Ovary (tissue), 9 donors: ENCODE data around the gene OR5P2. TPM values are rescaled to one million over a fixed set of nuclear protein-coding genes. Genes with fewer than 3 reads are reported as not detected.

ENCODE experiments used
- DNase-seq, 5 donors: peaks; one replicate each; pipeline ENCODE4 v3.0.0-alpha.2; 2019 to 2020
- H3K27ac ChIP-seq, 2 donors: fragments of 200-600 bp; one replicate each; pipeline versions ENCODE4 v1.5.1 to v1.8.0; 2019 to 2022
- H3K27me3 ChIP-seq: fragments of 200-600 bp; one replicate; pipeline ENCODE4 v1.8.0; 2022
- H3K36me3 ChIP-seq: fragments of 200-600 bp; sonication (generic); one replicate; pipeline ENCODE4 v1.5.1; 2019
- H3K4me1 ChIP-seq: one replicate; pipeline ENCODE4 v1.8.1; 2013; ENCODE audit warnings: mild to moderate bottlenecking, moderate library complexity; ENCODE audit not compliant: insufficient read depth
- H3K4me3 ChIP-seq: fragments of 200-600 bp; sonication (generic); one replicate; pipeline ENCODE4 v1.5.1; 2017
- H3K9me3 ChIP-seq, 2 donors: fragments of 200-600 bp in 1 of 2; sonication (generic) in 1 of 2; one replicate each; pipeline versions ENCODE4 v1.5.1 to v1.8.1; 2013 to 2019; ENCODE audit warnings: mild to moderate bottlenecking in 1 of 2, moderate library complexity in 1 of 2
- EP300 ChIP-seq: sonication (generic); formaldehyde crosslinking; IDR thresholded peaks from one replicate; pipeline ENCODE4 v1.6.1; 2017; ENCODE audit warnings: antibody characterized with exemption
- POLR2A ChIP-seq: fragments of 450-650 bp; IDR thresholded peaks from one replicate; pipeline ENCODE4 v1.6.1; 2017; ENCODE audit warnings: antibody characterized with exemption, mild to moderate bottlenecking, moderate library complexity
- WGBS, 3 donors: extraction: QIAGEN DNeasy Blood & Tissue Kit in 1 of 3; methylation state at CpG; one replicate each; pipeline versions ENCODE4 v1.1.5 to v1.1.7; 2013 to 2017; 5-methylcytosine and 5-hydroxymethylcytosine counted together
- intact Hi-C, 4 donors: fragments of 100-400 bp; cut with DNase I; formaldehyde crosslinking; loops; one replicate each; pipeline versions ENCODE4 v1.11.0 to v1.15.1; 2022 to 2023
- polyA plus RNA-seq, 2 donors: library from polyadenylated mRNA; stranded (reverse); fragments of 200-250 nt in 1 of 2; fragments of 350-450 nt in 1 of 2; fragmentation: Illumina TruSeq in 1 of 2; extraction: RNeasy Lipid Tissue Mini Kit (QIAGEN cat#74804) in 1 of 2; gene quantifications; one replicate each; pipeline ENCODE4 v1.2.3, GENCODE V29; 2013 to 2014
- total RNA-seq, 7 donors: library from RNA; depleted of rRNA in 2 of 7; stranded (reverse); fragments of >200 nt in 2 of 7; fragmentation: NEBNext Ultra II Directional in 3 of 7; extraction: Animal tissue kit (Norgen Biotek cat#: 25700) in 3 of 7; gene quantifications; one replicate each; pipeline versions ENCODE4 v1.1.0 to v1.2.4, GENCODE V29; 2016 to 2023
- TF ChIP-seq, protein P1 (sequence below), 3 donors: fragments of 450-650 bp in 2 of 3; fragments of 200-600 bp in 1 of 3; IDR thresholded peaks; one replicate each; pipeline versions ENCODE4 v1.5.1 to v1.8.0; 2016 to 2022; ENCODE audit warnings: antibody characterized with exemption in 3 of 3, mild to moderate bottlenecking in 1 of 3
- donor health status: DM: no; HTN: no; CAD: no; lungs with moderate emphysema.
- donor health status: DM: no; HTN: no; CAD: no.
- donor health status: Bipolar disorder and iron deficiency.
- donor health status: DM: yes; HTN: yes; CAD: no.
- donor health status: DM: no; HTN: no; CAD: no.
- donor health status: DM: yes; HTN: yes; CAD: no.

OR5P2 gene
- total and polyA plus RNA-seq, 9 donors: 0.22 to 1.6 TPM; not detected in 7

DNA sequence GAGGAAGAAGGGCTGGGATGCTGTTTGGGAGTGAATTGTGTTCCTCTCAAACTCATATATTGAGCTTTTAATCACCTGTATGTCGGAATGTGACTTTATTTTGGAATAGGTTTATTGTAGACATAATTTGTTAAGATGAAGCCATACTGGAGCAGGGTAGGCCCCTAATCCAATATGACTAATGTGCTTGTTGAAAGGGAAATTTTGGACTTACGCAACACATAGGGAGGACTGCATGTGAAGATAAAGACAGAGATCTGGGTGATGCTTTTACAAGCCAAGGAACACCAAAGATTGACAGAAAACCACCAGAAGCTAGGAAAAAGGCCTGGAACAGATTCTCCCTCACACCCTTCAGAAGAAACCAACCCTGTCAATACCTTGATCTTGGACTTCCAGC lies 47.3 kb downstream of the OR5P2 start:
- H3K4me3 ChIP-seq: no peak overlapping the region
- no peaks in the 10 kb centered on the region for H3K9me3 ChIP-seq
- DNase-seq: no peak
- WGBS, 3 donors: 81 to 84% (median 84%) methylated on average over 2 of the region's 2 CpGs
- no peaks in the 10 kb centered on the region for H3K4me1 ChIP-seq
- intact Hi-C loops: no loop called here
- H3K36me3 ChIP-seq: no peaks in the 10 kb centered on the region
- no peaks in the 10 kb centered on the region for H3K27me3 ChIP-seq
- TF ChIP-seq, protein P1, sequence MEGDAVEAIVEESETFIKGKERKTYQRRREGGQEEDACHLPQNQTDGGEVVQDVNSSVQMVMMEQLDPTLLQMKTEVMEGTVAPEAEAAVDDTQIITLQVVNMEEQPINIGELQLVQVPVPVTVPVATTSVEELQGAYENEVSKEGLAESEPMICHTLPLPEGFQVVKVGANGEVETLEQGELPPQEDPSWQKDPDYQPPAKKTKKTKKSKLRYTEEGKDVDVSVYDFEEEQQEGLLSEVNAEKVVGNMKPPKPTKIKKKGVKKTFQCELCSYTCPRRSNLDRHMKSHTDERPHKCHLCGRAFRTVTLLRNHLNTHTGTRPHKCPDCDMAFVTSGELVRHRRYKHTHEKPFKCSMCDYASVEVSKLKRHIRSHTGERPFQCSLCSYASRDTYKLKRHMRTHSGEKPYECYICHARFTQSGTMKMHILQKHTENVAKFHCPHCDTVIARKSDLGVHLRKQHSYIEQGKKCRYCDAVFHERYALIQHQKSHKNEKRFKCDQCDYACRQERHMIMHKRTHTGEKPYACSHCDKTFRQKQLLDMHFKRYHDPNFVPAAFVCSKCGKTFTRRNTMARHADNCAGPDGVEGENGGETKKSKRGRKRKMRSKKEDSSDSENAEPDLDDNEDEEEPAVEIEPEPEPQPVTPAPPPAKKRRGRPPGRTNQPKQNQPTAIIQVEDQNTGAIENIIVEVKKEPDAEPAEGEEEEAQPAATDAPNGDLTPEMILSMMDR (IDR thresholded peaks at IDR 0.05): no peak
- TF ChIP-seq POLR2A (no peak), EP300 (no peak)
- H3K27ac ChIP-seq: no peak overlapping the region

Other genes starting within 250 kb of the OR5P2 start
- 10 to 100 TPM; 11.8 to 32.0 (median 20.7) TPM for gene CYB5R2, start 123.4 kb downstream of the OR5P2 start, total RNA-seq
- 10 to 100 TPM; 17.6 to 23.5 TPM for gene CYB5R2, start 123.4 kb downstream of the OR5P2 start, polyA plus RNA-seq
- gene OVCH2, start 90.5 kb downstream of the OR5P2 start, total RNA-seq: under 1 TPM in 2 of 7 donors, not detected in 5; 0.23 to 0.89 TPM
- not detected for gene OVCH2, start 90.5 kb downstream of the OR5P2 start, polyA plus RNA-seq
- 1 to 10 TPM in 1 of 7 donors, under 1 TPM in 1, not detected in 5; 0.27 to 1.7 TPM for gene OR5P3, start 33.9 kb upstream of the OR5P2 start, total RNA-seq
- gene OR5P3, start 33.9 kb upstream of the OR5P2 start, polyA plus RNA-seq: not detected
- gene OR10A6, start 134.3 kb upstream of the OR5P2 start, total RNA-seq: not detected
- gene OR10A6, start 134.3 kb upstream of the OR5P2 start, polyA plus RNA-seq: not detected
- not detected for gene OR10A3, start 144.8 kb upstream of the OR5P2 start, total RNA-seq
- not detected for gene OR10A3, start 144.8 kb upstream of the OR5P2 start, polyA plus RNA-seq
- not detected for gene NLRP10, start 168.5 kb upstream of the OR5P2 start, total RNA-seq
- not detected for gene NLRP10, start 168.5 kb upstream of the OR5P2 start, polyA plus RNA-seq
- gene EIF3F, start 190.4 kb upstream of the OR5P2 start, total RNA-seq: 100 to 1,000 TPM; 235 to 459 (median 309) TPM
- 100 to 1,000 TPM; 497 to 764 TPM for gene EIF3F, start 190.4 kb upstream of the OR5P2 start, polyA plus RNA-seq